ENCODE measurements around the gene FOXP1. TPM values are rescaled to one million over a fixed set of nuclear protein-coding genes. Genes with fewer than 3 reads are reported as not detected.

Gene FOXP1
- total RNA-seq, 1 experiment from 2014 or later: 35.9 TPM

GRCh38 chr3:71486831-71487230, 96.7 kb downstream of the FOXP1 start:
- no peak for DNase-seq (ENCODE audit: low read depth)

GRCh38 chr3:71485896-71486295, 97.6 kb downstream of the FOXP1 start:
- no peak for DNase-seq (ENCODE audit: low read depth)

GRCh38 chr3:71484452-71484851, 99.1 kb downstream of the FOXP1 start:
- DNase-seq (ENCODE audit: low read depth): no peak

GRCh38 chr3:71484047-71484446, 99.5 kb downstream of the FOXP1 start:
- DNase-seq (ENCODE audit: low read depth): no peak

- DNase-seq (ENCODE audit: low read depth): no peak
These were observed 100.8 kb downstream of the FOXP1 start for GRCh38 chr3:71482771-71483170.

GRCh38 chr3:71478568-71478967, 105.0 kb downstream of the FOXP1 start:
- peak; percentile 35 for DNase-seq (ENCODE audit: low read depth)

- DNase-seq (ENCODE audit: low read depth): no peak
These were observed 106.6 kb downstream of the FOXP1 start for GRCh38 chr3:71476950-71477349.

GRCh38 chr3:71469138-71469435, 114.4 kb downstream of the FOXP1 start:
- DNase-seq (ENCODE audit: low read depth): no peak

GRCh38 chr3:71468311-71469137, 115.0 kb downstream of the FOXP1 start:
- no peak for DNase-seq (ENCODE audit: low read depth)

- peak; percentile 73 for DNase-seq (ENCODE audit: low read depth)
These were observed 117.0 kb downstream of the FOXP1 start for GRCh38 chr3:71466483-71466882.

GRCh38 chr3:71465371-71466036, 118.0 kb downstream of the FOXP1 start:
- no peak for DNase-seq (ENCODE audit: low read depth)

GRCh38 chr3:71464613-71465012, 118.9 kb downstream of the FOXP1 start:
- no peak for DNase-seq (ENCODE audit: low read depth)

- DNase-seq (ENCODE audit: low read depth): no peak
These were observed 119.9 kb downstream of the FOXP1 start for GRCh38 chr3:71463617-71464016.

GRCh38 chr3:71462586-71462985, 120.9 kb downstream of the FOXP1 start:
- no peak for DNase-seq (ENCODE audit: low read depth)

GRCh38 chr3:71461749-71462483, 121.6 kb downstream of the FOXP1 start:
- no peak for DNase-seq (ENCODE audit: low read depth)

- no peak for DNase-seq (ENCODE audit: low read depth)
These were observed 122.4 kb downstream of the FOXP1 start for GRCh38 chr3:71461114-71461513.

GRCh38 chr3:71458895-71459294, 124.6 kb downstream of the FOXP1 start:
- no peak for DNase-seq (ENCODE audit: low read depth)

- DNase-seq (ENCODE audit: low read depth): no peak
These were observed 126.7 kb downstream of the FOXP1 start for GRCh38 chr3:71456826-71457225.

- no peak for DNase-seq (ENCODE audit: low read depth)
These were observed 127.4 kb downstream of the FOXP1 start for GRCh38 chr3:71456156-71456555.

GRCh38 chr3:71454512-71455403, 128.8 kb downstream of the FOXP1 start:
- DNase-seq (ENCODE audit: low read depth): no peak

- no peak for DNase-seq (ENCODE audit: low read depth)
These were observed 129.6 kb downstream of the FOXP1 start for GRCh38 chr3:71453822-71454511.
